H1 (cell line): ENCODE measurements around the gene DAB2IP. TPM values are rescaled to one million over a fixed set of nuclear protein-coding genes. Genes with fewer than 3 reads are reported as not detected.

ENCODE experiments used
- CTCF ChIA-PET: fragments of 300-600 bp; sonication (Branson Sonifier 250); formaldehyde crosslinking; loops from one replicate; lab custom pipeline; 2021; ENCODE audit not compliant: partially characterized antibody; lab: Charles Lee
- POLR2A ChIA-PET: fragments of 300-600 bp; sonication (Branson Sonifier 250); formaldehyde crosslinking; loops from one replicate; lab custom pipeline; 2021; ENCODE audit warnings: inconsistent platforms; ENCODE audit not compliant: partially characterized antibody; lab: Charles Lee
- DNase-seq, 2 experiments: peaks; one replicate each; pipeline versions ENCODE4 v3.0.0 to v3.0.0-alpha.2; 2010 to 2022; ENCODE audit warnings: low spot score in 2 of 2, low read depth in 1 of 2, mixed read lengths in 1 of 2
- FAIRE-seq: peaks from 2 replicates; lab custom pipeline; 2011; peaks lifted over from hg19 to GRCh38; lab: Jason Lieb, UNC
- H2AFZ ChIP-seq: 2 replicates; pipeline ENCODE4 v1.8.1; 2012; ENCODE audit warnings: low read length, inconsistent platforms
- H2AK5ac ChIP-seq: 2 replicates; pipeline ENCODE4 v1.6.1; 2013; ENCODE audit warnings: low read depth, low read length
- H2BK120ac ChIP-seq: replicated peaks from 2 replicates; pipeline ENCODE3; 2013; ENCODE audit warnings: low read depth, low read length, inconsistent platforms
- H2BK12ac ChIP-seq: 2 replicates; pipeline ENCODE4 v1.6.1; 2013; ENCODE audit warnings: low read depth, low read length
- H2BK15ac ChIP-seq: 2 replicates; pipeline ENCODE4 v1.6.1; 2013; ENCODE audit warnings: low read length
- H2BK20ac ChIP-seq: 2 replicates; pipeline ENCODE4 v1.6.1; 2013; ENCODE audit warnings: low read length
- H2BK5ac ChIP-seq: 2 replicates; pipeline ENCODE4 v1.6.1; 2013; ENCODE audit warnings: low read depth, low read length
- H3K14ac ChIP-seq: 2 replicates; pipeline ENCODE4 v1.6.1; 2013; ENCODE audit warnings: inconsistent platforms; ENCODE audit not compliant: insufficient read length
- H3K18ac ChIP-seq: 2 replicates; pipeline ENCODE4 v1.6.1; 2013; ENCODE audit warnings: low read length; ENCODE audit errors: extremely low read depth
- H3K23ac ChIP-seq: 2 replicates; pipeline ENCODE4 v1.6.1; 2013; ENCODE audit warnings: inconsistent platforms; ENCODE audit not compliant: insufficient read length
- H3K23me2 ChIP-seq: 2 replicates; pipeline ENCODE4 v1.6.1; 2013; ENCODE audit warnings: low read depth, low read length
- H3K27ac ChIP-seq: 2 replicates; pipeline ENCODE4 v1.6.1; 2011; ENCODE audit warnings: low read depth, low read length, inconsistent platforms
- H3K27me3 ChIP-seq, 4 experiments: replicated peaks in 1 of 4; 1 replicate in 1 of 4; 2 replicates in 3 of 4; pipeline versions ENCODE4 v1.6.1 to v1.8.1; 2011 to 2013; ENCODE audit warnings: low read length in 3 of 4, mild to moderate bottlenecking in 3 of 4, inconsistent platforms in 2 of 4, mixed read lengths in 2 of 4, moderate library complexity in 1 of 4; ENCODE audit not compliant: control insufficient read depth in 3 of 4, insufficient read depth in 3 of 4; ENCODE audit errors: extremely low read depth in 1 of 4
- H3K36me3 ChIP-seq, 4 experiments: 2 replicates each; pipeline versions ENCODE4 v1.6.1 to v1.8.1; 2011 to 2013; ENCODE audit warnings: mild to moderate bottlenecking in 4 of 4, low read length in 3 of 4, moderate library complexity in 2 of 4, control low read depth in 1 of 4, inconsistent platforms in 1 of 4; ENCODE audit not compliant: insufficient read depth in 4 of 4, control insufficient read depth in 2 of 4
- H3K4ac ChIP-seq: replicated peaks from 2 replicates; pipeline ENCODE3; 2013; ENCODE audit warnings: low read length, low read depth, mixed read lengths, inconsistent platforms; ENCODE audit not compliant: insufficient read length
- H3K4me1 ChIP-seq, 4 experiments: replicated peaks in 1 of 4; 1 replicate in 1 of 4; 2 replicates in 3 of 4; pipeline versions ENCODE4 v1.6.1 to v1.8.1; 2011 to 2013; ENCODE audit warnings: low read length in 3 of 4, inconsistent platforms in 2 of 4, mixed read lengths in 1 of 4; ENCODE audit not compliant: insufficient read depth in 4 of 4, control insufficient read depth in 3 of 4
- H3K4me2 ChIP-seq, 2 experiments: 2 replicates each; pipeline versions ENCODE4 v1.6.1 to v1.8.1; 2011 to 2013; ENCODE audit warnings: low read depth in 2 of 2, low read length in 2 of 2, control low read depth in 1 of 2, inconsistent platforms in 1 of 2, mild to moderate bottlenecking in 1 of 2; ENCODE audit not compliant: insufficient read depth in 1 of 2
- H3K4me3 ChIP-seq, 4 experiments: fragments of 200-600, 300-600 bp in 1 of 4; sonication (generic), shearing (Covaris generic), sonication (Bioruptor Twin) in 1 of 4; 2 replicates each; pipeline versions ENCODE4 v1.5.1 to v1.8.1; 2011 to 2016; ENCODE audit warnings: low read length in 4 of 4, low read depth in 3 of 4, control low read depth in 2 of 4, inconsistent platforms in 2 of 4, mild to moderate bottlenecking in 2 of 4, mixed read lengths in 1 of 4, moderate library complexity in 1 of 4; ENCODE audit not compliant: insufficient read depth in 2 of 4; ENCODE audit errors: extremely low read depth in 1 of 4
- H3K56ac ChIP-seq: replicated peaks from 2 replicates; pipeline ENCODE3; 2013; ENCODE audit warnings: low read depth, mild to moderate bottlenecking, mixed read lengths, low read length, inconsistent platforms; ENCODE audit not compliant: insufficient read length
- H3K79me1 ChIP-seq: 2 replicates; pipeline ENCODE4 v1.6.1; 2013; ENCODE audit warnings: low read depth, low read length, control low read depth
- H3K79me2 ChIP-seq, 2 experiments: 2 replicates each; pipeline versions ENCODE4 v1.6.1 to v1.8.1; 2012 to 2013; ENCODE audit warnings: low read length in 2 of 2, mild to moderate bottlenecking in 2 of 2, inconsistent platforms in 1 of 2; ENCODE audit not compliant: insufficient read depth in 2 of 2, control insufficient read depth in 1 of 2
- H3K9ac ChIP-seq, 4 experiments: replicated peaks in 1 of 4; 1 replicate in 1 of 4; 2 replicates in 3 of 4; pipeline versions ENCODE4 v1.6.1 to v1.8.1; 2011 to 2013; ENCODE audit warnings: low read depth in 3 of 4, low read length in 3 of 4, control low read depth in 2 of 4, mild to moderate bottlenecking in 2 of 4, moderate library complexity in 2 of 4, inconsistent platforms in 1 of 4; ENCODE audit errors: extremely low read depth in 1 of 4
- H3K9me3 ChIP-seq, 2 experiments: 2 replicates each; pipeline versions ENCODE4 v1.6.1 to v1.8.1; 2012 to 2013; ENCODE audit warnings: mild to moderate bottlenecking in 2 of 2, moderate library complexity in 2 of 2, control low read depth in 1 of 2, inconsistent platforms in 1 of 2, low read depth in 1 of 2, low read length in 1 of 2, mixed read lengths in 1 of 2; ENCODE audit not compliant: insufficient read depth in 2 of 2
- H4K20me1 ChIP-seq, 2 experiments: replicated peaks in 1 of 2; 2 replicates each; pipeline versions ENCODE3 to v1.8.1; 2011 to 2013; ENCODE audit warnings: inconsistent platforms in 2 of 2, low read length in 2 of 2, mild to moderate bottlenecking in 1 of 2; ENCODE audit not compliant: insufficient read depth in 2 of 2, control insufficient read depth in 1 of 2
- H4K5ac ChIP-seq: 2 replicates; pipeline ENCODE4 v1.6.1; 2013; ENCODE audit warnings: low read length, low read depth, mixed read lengths, inconsistent platforms; ENCODE audit not compliant: insufficient read length
- H4K8ac ChIP-seq: 2 replicates; pipeline ENCODE4 v1.8.0; 2013; ENCODE audit warnings: mild to moderate bottlenecking, moderate library complexity, low read length, inconsistent platforms; ENCODE audit not compliant: insufficient read depth; ENCODE audit errors: extremely low read depth
- H4K91ac ChIP-seq: replicated peaks from 2 replicates; pipeline ENCODE3; 2013; ENCODE audit warnings: low read length, mixed read lengths, inconsistent platforms; ENCODE audit not compliant: insufficient read length
- CHD2 ChIP-seq: IDR thresholded peaks from 2 replicates; pipeline ENCODE4 v1.6.1; 2012; ENCODE audit warnings: low read length, improper control_type of control experiment
- CTCF ChIP-seq, 3 experiments: IDR thresholded peaks; 1 replicate in 2 of 3; 2 replicates in 1 of 3; pipeline versions ENCODE4 v1.5.1 to v1.6.1; 2011; ENCODE audit warnings: low read length in 3 of 3, mild to moderate bottlenecking in 3 of 3, inconsistent platforms in 2 of 3, low read depth in 1 of 3, moderate library complexity in 1 of 3; ENCODE audit not compliant: insufficient read depth in 1 of 3; ENCODE audit errors: control extremely low read depth in 1 of 3
- RAD21 ChIP-seq, 2 experiments: IDR thresholded peaks in 1 of 2; conservative IDR thresholded peaks in 1 of 2; 2 replicates each; pipeline ENCODE4 v1.6.1; 2011; ENCODE audit warnings: low read depth in 2 of 2, low read length in 2 of 2, improper control_type of control experiment in 1 of 2, inconsistent platforms in 1 of 2, mild to moderate bottlenecking in 1 of 2, moderate library complexity in 1 of 2
- SP1 ChIP-seq: IDR thresholded peaks from 2 replicates; pipeline ENCODE4 v1.6.1; 2011; ENCODE audit warnings: low read depth, low read length
- WGBS, 2 experiments: shearing (Covaris generic) in 1 of 2; methylation state at CpG; one replicate each; pipeline versions ENCODE4 v1.1.6 to v1.1.7; 2013 to 2015; ENCODE audit warnings: low lambda C conversion rate in 2 of 2, mixed read lengths in 2 of 2, inconsistent platforms in 1 of 2, low coverage in 1 of 2, missing lambda C conversion rate in 1 of 2; ENCODE audit not compliant: insufficient replicate concordance in 2 of 2, insufficient coverage in 1 of 2, insufficient read length in 1 of 2; ENCODE audit errors: extremely low coverage in 1 of 2, missing lambda C conversion rate in 1 of 2; 5-methylcytosine and 5-hydroxymethylcytosine counted together
- polyA plus RNA-seq, 7 experiments: library from polyadenylated mRNA; depleted of rRNA in 3 of 7; stranded (reverse) in 5 of 7; unstranded in 2 of 7; fragments of >200 nt in 5 of 7; fragments of 200-250 nt in 2 of 7; gene quantifications; 1 replicate in 5 of 7; 2 replicates in 1 of 7; 4 replicates in 1 of 7; pipeline versions ENCODE4 v1.2.1 to v1.2.3, GENCODE V29; 2011 to 2013; ENCODE audit warnings: missing spikeins in 2 of 7, mixed read lengths in 2 of 7
- total RNA-seq: library from RNA; stranded (reverse); fragmentation: NEBNext Ultra II Directional; extraction: Animal tissue kit (Norgen Biotek cat#: 25700); gene quantifications from 2 replicates; pipeline ENCODE4 v1.2.1, GENCODE V29; 2021

Gene DAB2IP
- total and polyA plus RNA-seq, 2 of the 8 experiments (the other 6 are each of a cell fraction or from before 2014, with no cell fraction given) = 19.7 to 39.5 TPM

- H3K79me2 ChIP-seq = no peaks in the 10 kb centered on the region; a peak in 1 of 4 replicates
- H3K4me1 ChIP-seq = peaks cover 0 to 16% (median 11%) of the 10 kb centered on the region in 4 experiments; a peak in 5 of 7 replicates
- H2BK15ac ChIP-seq = 0 out of 2 replicates have a peak overlapping the region, but pooled peaks have one; percentile 46
- H2BK5ac ChIP-seq = no peak overlapping the region
- H4K91ac ChIP-seq = no peak overlapping the region
- peaks cover 6 to 15% of the 10 kb centered on the region in 2 experiments for H4K20me1 ChIP-seq
- H3K23me2 ChIP-seq = no peaks in the 10 kb centered on the region
- no peaks in the 10 kb centered on the region for H3K27me3 ChIP-seq
- H2AFZ ChIP-seq = no peak overlapping the region
- H4K5ac ChIP-seq = no peak overlapping the region
- H4K8ac ChIP-seq = 0 out of 2 replicates have a peak overlapping the region, but pooled peaks have one; percentile 43
- no peak overlapping the region for H3K56ac ChIP-seq
- CTCF ChIA-PET = interaction anchor here (0.5 to 24.2 kb wide), 28 partner anchors 9 to 352 kb away, joined by 3 to 670 read pairs (median 4); no protein-coding TSS in a partner anchor
- no peak overlapping the region for H3K4me3 ChIP-seq
- no peak overlapping the region for H3K23ac ChIP-seq
- H2BK12ac ChIP-seq = peak overlapping the region; percentile 50; the same call in 1 of the 2 replicates
- no peaks in the 10 kb centered on the region for H3K36me3 ChIP-seq
- 73% methylated on average over 20 of the region's 20 CpGs; no CpG with 5 or more reads in 1 of the 2 experiments for WGBS, 2 experiments
- FAIRE-seq (no peak), DNase-seq (peak in 1 of 2 experiments; percentile 80)
- H3K18ac ChIP-seq = no peak overlapping the region
- H3K4me2 ChIP-seq = no peak overlapping the region
- no peaks in the 10 kb centered on the region for H3K9me3 ChIP-seq
- H3K14ac ChIP-seq = no peak overlapping the region
- POLR2A ChIA-PET = no interaction called here
- TF ChIP-seq SP1 = no peak
- no peak for TF ChIP-seq CHD2
- peak; percentile 84 to 90 (median 84) for TF ChIP-seq CTCF (IDR thresholded peaks at IDR 0.05; ENCODE audit: control extremely low read depth in 1 of 3, insufficient read depth in 1 of 3, low read depth in 1 of 3, low read length in 3 of 3)
- peak; percentile 87 to 88 for TF ChIP-seq RAD21 (IDR thresholded peaks at IDR 0.05 in 1 of 2, conservative IDR thresholded peaks at IDR 0.05 in 1 of 2; ENCODE audit: low read depth in 2 of 2, low read length in 2 of 2)
- no peak overlapping the region for H2BK120ac ChIP-seq
- H2BK20ac ChIP-seq = no peak overlapping the region
- H3K79me1 ChIP-seq = peaks cover 5% of the 10 kb centered on the region; the same call in 1 of the 2 replicates
- no peak overlapping the region for H3K4ac ChIP-seq
- no peak overlapping the region for H3K27ac ChIP-seq
- no peak overlapping the region for H3K9ac ChIP-seq
- H2AK5ac ChIP-seq = no peak overlapping the region
Measured at GRCh38 chr9:121634329-121635261, 16.8 kb upstream of the DAB2IP start.
